ENCODE measurements around the gene UNC5B. TPM values are rescaled to one million over a fixed set of nuclear protein-coding genes. Genes with fewer than 3 reads are reported as not detected.
A peak's percentile ranks its signal among the peaks of the same experiment; 100 is the strongest.

The UNC5B gene
- total RNA-seq, 1 donor from 2014 or later, result 3.7 TPM

DNA sequence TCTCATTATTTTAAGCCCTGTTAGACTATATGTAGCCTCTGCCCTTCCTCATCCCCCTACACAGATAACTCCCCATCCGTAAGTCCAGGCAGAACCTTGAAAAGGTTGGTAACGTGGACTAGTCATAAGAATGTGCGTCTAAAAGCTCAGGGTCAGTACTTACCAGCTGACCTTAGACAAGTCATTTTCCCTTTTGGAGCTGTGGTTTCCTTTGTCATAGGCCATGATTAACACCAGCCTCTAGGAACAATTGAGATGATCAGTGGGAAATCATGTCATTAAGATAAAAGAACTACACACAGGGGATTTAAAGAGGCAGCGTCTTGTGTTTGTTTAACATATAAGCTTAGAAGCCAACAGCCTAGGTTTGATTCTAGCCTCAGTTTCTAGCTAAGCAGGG, 6.9 kb upstream of the UNC5B start:
- H3K27me3 Mint-ChIP-seq, result peaks cover 44% of the 10 kb centered on the region

GRCh38 chr10:71206911-71207310, 5.5 kb upstream of the UNC5B start:
- no peak for DNase-seq (ENCODE audit: low spot score, unreplicated experiment)
- H3K27ac Mint-ChIP-seq, result no peak overlapping the region
- no peak for TF ChIP-seq CTCF (IDR thresholded peaks at IDR 0.05; ENCODE audit: unreplicated experiment)
- H3K4me3 Mint-ChIP-seq (ENCODE audit: low read depth), result no peak overlapping the region
- no peaks in the 10 kb centered on the region for H3K9me3 Mint-ChIP-seq (ENCODE audit: low read depth)
- H3K36me3 Mint-ChIP-seq (ENCODE audit: insufficient read depth), result no peaks in the 10 kb centered on the region
- H3K4me1 Mint-ChIP-seq (ENCODE audit: low read depth), result peaks cover 6% of the 10 kb centered on the region
- peaks cover 58% of the 10 kb centered on the region for H3K27me3 Mint-ChIP-seq

More for the DNA sequence above, 6.9 kb upstream of the UNC5B start:
- H3K27ac Mint-ChIP-seq, result no peak overlapping the region
- no peak overlapping the region for H3K4me3 Mint-ChIP-seq (ENCODE audit: low read depth)
- no peaks in the 10 kb centered on the region for H3K36me3 Mint-ChIP-seq (ENCODE audit: insufficient read depth)
- H3K4me1 Mint-ChIP-seq (ENCODE audit: low read depth), result peaks cover 3% of the 10 kb centered on the region
- no peak for TF ChIP-seq CTCF (IDR thresholded peaks at IDR 0.05; ENCODE audit: unreplicated experiment)
- no peaks in the 10 kb centered on the region for H3K9me3 Mint-ChIP-seq (ENCODE audit: low read depth)
- DNase-seq (ENCODE audit: low spot score, unreplicated experiment), result no peak

GRCh38 chr10:71207578-71207977, 4.8 kb upstream of the UNC5B start:
- Mint-ChIP-seq H3K27ac (no peak overlapping the region), H3K9me3 (ENCODE audit: low read depth) (no peaks in the 10 kb centered on the region), H3K36me3 (ENCODE audit: insufficient read depth) (no peaks in the 10 kb centered on the region), H3K4me3 (ENCODE audit: low read depth) (no peak overlapping the region), H3K27me3 (peaks cover 59% of the 10 kb centered on the region), H3K4me1 (ENCODE audit: low read depth) (peaks cover 7% of the 10 kb centered on the region)
- no peak for TF ChIP-seq CTCF (IDR thresholded peaks at IDR 0.05; ENCODE audit: unreplicated experiment)
- no peak for DNase-seq (ENCODE audit: low spot score, unreplicated experiment)

DNA sequence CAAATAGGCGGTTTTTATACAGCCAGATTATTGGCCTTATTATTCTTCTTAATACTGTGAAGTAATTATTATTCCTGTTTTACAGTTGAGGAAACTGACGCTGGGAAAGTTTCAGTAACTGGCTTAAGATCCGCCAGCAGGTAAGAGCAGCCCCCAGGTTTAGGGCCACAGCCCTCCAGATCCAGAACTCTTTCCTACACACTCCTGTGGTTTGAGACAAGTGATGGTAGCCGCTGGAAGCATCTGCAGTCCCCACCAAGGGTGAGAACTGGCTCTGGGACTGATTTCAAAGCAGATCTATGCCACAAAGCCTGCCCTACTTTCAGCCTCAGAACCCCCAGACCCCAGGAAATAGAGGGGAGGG, 3.0 kb upstream of the UNC5B start:
- no peak for DNase-seq (ENCODE audit: low spot score, unreplicated experiment)
- Mint-ChIP-seq H3K27ac (no peak overlapping the region), H3K27me3 (peaks cover 71% of the 10 kb centered on the region), H3K4me3 (ENCODE audit: low read depth) (no peak overlapping the region), H3K9me3 (ENCODE audit: low read depth) (no peaks in the 10 kb centered on the region), H3K36me3 (ENCODE audit: insufficient read depth) (no peaks in the 10 kb centered on the region), H3K4me1 (ENCODE audit: low read depth) (peaks cover 12% of the 10 kb centered on the region)
- no peak for TF ChIP-seq CTCF (IDR thresholded peaks at IDR 0.05; ENCODE audit: unreplicated experiment)

GRCh38 chr10:71209731-71210541, 2.4 kb upstream of the UNC5B start:
- TF ChIP-seq CTCF (IDR thresholded peaks at IDR 0.05; ENCODE audit: unreplicated experiment), result no peak
- no peaks in the 10 kb centered on the region for H3K9me3 Mint-ChIP-seq (ENCODE audit: low read depth)
- DNase-seq (ENCODE audit: low spot score, unreplicated experiment), result no peak
- H3K4me3 Mint-ChIP-seq (ENCODE audit: low read depth), result peak overlapping the region; percentile 17
- no peaks in the 10 kb centered on the region for H3K36me3 Mint-ChIP-seq (ENCODE audit: insufficient read depth)
- H3K27me3 Mint-ChIP-seq, result peaks cover 73% of the 10 kb centered on the region
- no peak overlapping the region for H3K27ac Mint-ChIP-seq
- peaks cover 13% of the 10 kb centered on the region for H3K4me1 Mint-ChIP-seq (ENCODE audit: low read depth)
